ENCODE results near the gene PGM2L1.
A peak's percentile ranks its signal among the peaks of the same experiment; 100 is the strongest.
"Not testable (repeated sequence)": the region's sequence is repeated elsewhere in the genome, so short reads cannot be mapped to it uniquely, and the experiment has no call there.

The PGM2L1 gene

GRCh38 chr11:74397501-74398243, 561 bp downstream of the PGM2L1 start:
- peak; percentile 24 to 62 for DNase-seq

DNA sequence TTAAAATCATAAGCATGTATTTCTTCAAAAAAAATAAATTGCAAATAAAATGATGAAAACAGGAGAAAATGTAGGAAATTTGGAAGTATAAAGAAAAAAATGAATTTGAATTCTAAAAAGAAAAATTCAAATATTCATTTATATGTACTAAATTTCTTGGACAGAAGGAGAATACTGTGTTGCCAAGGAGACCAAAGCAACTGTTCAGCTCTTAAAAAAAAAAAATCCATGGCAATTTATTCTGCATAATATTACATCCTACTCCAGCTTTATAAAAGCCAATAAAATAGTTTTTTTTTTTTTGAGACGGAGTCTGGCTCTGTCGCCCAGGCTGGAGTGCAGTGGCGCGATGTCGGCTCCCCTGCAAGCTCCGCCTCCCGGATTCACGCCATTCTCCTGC, 6.0 kb downstream of the PGM2L1 start:
- no peak for DNase-seq

GRCh38 chr11:74391193-74391592, 7.0 kb downstream of the PGM2L1 start:
- no peak for DNase-seq

GRCh38 chr11:74390697-74391096, 7.5 kb downstream of the PGM2L1 start:
- no peak for DNase-seq

DNA sequence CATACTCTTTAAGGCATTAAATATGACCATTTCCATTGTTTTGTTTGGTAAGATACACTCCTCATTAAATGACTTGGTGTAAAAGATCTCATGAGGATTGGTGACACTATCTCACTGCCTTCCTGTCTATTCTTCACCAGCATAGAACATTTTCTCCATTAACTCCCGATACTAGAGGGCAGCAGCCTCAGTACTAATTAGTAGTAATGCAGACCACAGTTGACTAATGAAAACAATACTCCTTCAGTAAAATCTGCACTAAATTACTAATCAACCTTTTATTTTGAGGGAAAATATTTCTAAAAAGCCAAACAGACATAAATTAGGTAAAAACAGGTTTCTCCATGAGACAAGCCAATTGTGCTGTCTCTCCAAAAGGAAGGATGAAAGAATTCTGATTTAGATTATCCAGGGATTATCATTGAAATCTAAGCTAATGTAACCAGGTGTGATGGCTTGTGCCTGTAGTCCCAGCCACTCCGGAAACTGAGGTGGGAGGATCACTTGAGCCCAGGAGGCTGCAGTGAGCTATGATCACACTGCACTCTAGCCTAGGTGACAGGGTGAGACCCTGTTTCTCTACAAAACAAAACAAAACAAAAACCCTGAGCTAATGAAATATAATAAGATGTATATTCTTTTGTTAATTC, 9.4 kb downstream of the PGM2L1 start:
- DNase-seq: peak; percentile 44 to 79

GRCh38 chr11:74384641-74385040, 13.6 kb downstream of the PGM2L1 start:
- DNase-seq: no peak

DNA sequence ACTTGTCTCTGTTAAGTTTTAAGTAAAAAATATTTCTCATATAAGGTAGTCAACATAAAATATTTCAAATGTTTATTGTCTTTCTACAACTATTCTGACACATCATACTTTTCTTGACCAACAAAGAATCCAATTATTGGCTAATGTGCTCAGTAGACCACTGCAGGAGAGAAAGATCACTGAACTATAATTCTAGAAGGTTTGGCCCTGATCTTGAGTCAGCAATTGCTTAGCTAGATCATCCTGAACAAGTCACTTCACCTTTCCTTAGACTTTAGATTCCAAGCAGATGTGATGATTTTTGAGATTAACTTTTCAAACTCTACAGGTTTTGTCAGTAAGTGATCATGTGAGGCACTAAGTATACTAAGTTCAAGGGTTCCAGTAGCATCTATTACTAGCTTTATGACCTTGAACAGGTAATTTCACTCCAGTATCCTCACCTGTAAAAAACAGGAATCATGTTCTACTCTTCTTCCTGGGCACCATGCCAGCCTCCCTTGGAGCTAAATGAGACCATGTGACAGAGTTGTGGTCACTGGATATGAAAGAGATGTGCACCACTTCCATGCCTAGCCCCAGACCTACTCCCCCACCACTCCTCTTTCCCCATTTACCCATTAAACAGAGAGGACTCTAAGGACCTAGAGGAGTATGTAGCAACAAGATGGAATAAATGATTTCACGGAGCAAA, 17.3 kb downstream of the PGM2L1 start:
- no peak for DNase-seq

DNA sequence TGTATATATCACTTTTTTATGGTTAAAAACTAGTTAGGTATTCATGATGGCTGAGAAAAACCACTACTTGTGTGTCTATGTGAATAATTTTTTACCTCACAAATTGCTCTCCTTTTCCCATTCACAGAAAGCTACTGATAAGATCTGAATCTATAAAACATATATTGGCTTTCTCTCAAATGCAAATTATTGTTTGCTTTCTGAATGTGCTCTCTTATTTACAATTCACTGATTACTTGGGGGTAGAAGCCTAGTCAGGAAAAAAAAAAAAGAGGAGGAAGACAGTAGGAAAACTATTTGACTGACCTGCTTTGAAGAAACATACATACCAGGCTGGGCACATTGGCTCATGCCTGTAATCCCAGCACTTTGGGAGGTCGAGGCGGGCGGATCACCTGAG, 20.5 kb downstream of the PGM2L1 start:
- DNase-seq: no peak

DNA sequence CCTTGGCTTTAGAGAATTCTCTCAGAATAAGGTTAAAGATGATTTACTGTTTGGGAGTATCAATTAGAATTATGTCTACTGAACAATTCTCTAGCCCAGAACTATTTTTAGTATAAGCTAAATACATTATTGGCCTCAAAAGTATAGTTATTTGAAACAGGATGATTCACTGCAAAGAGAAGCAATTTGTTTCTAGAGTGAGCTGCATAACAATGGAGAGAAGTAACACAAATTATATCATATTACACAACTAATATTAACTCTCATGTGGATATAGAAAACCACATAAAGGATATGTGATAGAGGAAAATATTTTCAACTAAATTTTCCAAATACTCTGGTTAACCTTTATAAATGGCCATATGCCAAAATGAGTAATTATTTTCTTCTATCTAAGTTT, 24.9 kb downstream of the PGM2L1 start:
- DNase-seq: no peak

DNA sequence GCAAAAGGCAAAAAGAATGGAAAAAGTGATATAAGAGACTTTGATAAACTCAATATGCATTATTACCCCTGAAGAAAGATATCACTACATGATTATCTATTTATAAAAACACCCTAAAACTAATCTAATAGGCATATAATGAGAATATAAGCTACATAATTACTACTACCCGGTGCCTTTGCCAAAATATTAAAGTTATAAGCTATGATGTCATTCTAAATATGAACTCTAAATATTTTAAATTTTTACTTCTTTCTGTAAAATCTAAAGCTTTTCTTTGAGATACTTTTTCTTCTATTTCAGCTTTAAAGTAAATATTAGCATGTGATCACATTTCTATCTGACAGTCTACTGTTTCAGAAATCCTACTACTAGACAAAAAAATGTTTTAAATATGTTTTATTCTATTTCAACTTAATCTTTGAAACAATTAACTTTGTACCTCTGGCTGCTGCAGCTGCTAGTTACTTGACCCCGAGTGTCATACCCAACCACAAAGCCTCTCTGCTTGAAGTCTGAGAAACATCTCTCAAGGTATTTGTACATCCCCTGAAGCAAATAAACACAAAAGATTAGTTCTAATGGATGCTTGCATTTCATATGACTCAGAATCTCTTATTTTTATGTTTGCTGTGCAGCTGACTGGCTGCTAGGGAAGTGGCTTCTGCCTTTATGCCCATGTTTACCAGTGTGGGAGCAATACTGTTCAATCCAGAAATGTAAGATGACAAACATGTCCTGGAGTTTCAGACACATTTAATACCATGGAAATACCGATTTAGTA, 26.8 kb downstream of the PGM2L1 start:
- DNase-seq: no peak

GRCh38 chr11:74370123-74370522, 28.1 kb downstream of the PGM2L1 start:
- DNase-seq: no peak

DNA sequence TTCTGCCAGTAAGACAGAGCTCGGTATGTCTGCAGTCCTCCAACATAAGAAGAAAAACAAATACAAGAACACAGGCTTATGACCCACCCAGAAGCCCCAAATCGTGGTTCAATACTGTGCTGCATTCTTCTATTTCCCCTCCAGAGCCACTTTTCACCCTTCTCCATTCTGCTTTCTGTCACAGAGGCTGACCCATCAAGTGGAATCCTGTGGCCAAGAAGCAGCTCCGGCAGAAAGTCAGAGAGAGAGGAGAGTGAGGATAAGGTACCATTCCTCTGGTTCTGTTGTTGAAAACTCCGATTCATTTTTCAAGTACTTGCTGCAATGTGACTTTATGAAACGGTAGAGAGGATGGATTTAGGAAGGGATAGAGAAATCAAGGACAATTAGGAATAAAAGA, 30.4 kb downstream of the PGM2L1 start:
- no peak for DNase-seq

DNA sequence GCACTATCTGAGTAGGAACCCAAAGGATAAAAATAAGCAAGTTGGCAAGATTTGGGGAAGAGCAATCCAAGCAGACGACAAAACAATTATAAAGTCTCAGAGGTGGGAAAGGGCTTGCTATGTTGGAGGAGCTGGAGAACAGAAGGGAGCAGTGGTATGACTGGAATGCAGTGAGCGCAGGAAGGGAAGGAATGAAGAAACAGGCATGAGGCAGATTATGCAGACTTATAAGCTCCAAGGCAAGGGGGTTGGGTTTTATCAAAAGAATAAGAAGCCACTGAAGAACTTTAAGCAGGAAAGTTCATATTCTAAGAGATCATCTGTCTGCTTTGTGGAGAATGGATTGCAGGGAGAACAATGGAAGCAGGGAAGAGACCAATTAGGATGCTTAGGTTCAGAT, 31.7 kb downstream of the PGM2L1 start:
- DNase-seq: no peak

DNA sequence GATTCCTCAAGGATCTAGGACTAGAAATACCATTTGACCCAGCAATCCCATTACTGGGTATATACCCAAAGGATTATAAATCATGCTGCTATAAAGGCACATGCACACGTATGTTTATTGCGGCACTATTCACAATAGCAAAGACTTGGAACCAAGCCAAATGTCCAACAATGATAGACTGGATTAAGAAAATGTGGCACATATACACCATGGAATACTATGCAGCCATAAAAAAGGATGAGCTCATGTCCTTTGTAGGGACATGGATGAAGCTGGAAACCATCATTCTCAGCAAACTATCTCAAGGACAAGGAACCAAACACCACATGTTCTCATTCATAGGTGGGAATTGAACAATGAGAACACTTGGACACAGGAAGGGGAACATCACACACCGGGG, 32.4 kb downstream of the PGM2L1 start:
- DNase-seq: not testable (repeated sequence)

DNA sequence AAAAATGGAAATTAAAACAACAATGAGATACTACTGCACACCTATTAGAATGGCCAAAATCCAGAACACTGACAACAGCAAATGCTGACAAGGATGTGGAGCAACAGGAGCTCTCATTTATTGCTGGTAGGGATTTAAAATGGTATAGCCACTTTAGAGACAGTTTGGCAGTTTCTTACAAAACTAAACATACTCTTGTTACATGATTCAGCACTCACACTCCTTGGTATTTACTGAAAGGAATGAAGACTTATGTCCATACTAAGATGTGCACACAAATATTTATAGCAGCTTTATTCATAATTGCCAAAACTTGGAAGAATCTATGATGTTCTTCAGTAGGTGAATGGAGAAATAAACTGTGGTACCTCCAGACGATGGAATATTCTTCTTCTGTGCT, 40.8 kb downstream of the PGM2L1 start:
- no peak for DNase-seq

- DNase-seq: no peak
Measured at GRCh38 chr11:74355626-74356025, 42.6 kb downstream of the PGM2L1 start.

GRCh38 chr11:74354036-74354435, 44.2 kb downstream of the PGM2L1 start:
- no peak for DNase-seq

DNA sequence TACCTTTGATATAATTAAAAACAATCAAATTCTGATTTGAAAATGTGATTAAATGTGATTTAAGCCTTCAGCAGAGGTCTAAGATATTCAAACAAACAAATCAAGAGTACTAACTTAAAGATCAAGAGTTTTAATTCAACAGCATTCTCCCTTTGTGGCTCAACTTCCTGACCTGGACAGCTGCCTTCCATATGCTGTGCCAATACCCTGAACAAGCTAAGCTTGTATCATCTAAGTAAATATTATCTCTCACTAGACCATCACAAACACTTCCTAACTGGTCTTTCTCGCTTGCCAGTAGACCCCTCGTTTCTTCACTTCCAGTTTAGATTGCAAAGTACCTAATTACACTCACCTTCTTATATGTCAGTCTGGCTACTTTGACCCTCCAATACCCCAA, 50.9 kb downstream of the PGM2L1 start:
- no peak for DNase-seq

DNA sequence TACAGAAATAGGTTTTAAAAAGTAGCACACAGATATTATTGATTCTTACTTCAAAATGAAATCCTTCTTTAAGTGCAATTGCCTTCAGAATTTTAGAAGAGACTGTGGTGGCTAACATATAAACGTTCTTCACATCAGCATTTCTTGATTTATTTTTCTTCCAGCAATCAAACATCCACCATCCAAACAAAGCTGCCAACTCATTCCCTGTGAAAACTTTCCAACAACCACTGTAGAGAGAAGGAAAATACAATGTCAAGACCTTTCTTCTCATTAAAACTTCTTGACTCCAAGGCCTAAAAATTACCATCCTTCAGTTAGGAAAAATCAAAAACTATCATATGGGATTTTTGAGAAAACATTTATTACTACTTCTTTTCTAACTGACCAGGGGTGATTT, 52.8 kb downstream of the PGM2L1 start:
- DNase-seq: no peak

GRCh38 chr11:74341921-74342320, 56.3 kb downstream of the PGM2L1 start:
- DNase-seq: no peak

GRCh38 chr11:74339619-74340018, 58.6 kb downstream of the PGM2L1 start:
- DNase-seq: no peak

DNA sequence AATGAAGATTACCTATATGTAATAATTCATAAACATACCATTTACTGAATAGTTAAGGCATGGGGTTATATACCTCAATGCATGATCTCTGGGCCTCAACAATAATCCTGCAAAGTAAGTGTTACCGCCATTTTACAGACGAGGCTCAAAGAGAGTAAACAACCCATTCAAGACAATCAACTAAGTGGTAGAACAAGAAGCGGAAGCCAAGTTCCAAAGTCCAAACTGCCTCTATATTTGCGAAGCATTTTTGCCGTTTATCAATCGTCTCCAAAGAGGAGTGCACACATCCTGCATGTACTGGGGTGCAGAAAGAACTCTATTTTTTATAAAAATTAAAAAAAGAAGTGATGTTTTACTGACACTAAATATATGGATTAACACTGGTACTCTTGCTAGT, 59.3 kb downstream of the PGM2L1 start:
- DNase-seq: no peak

GRCh38 chr11:74333193-74333592, 65.0 kb downstream of the PGM2L1 start:
- DNase-seq: no peak
